ENCODE measurements around the gene ACSF2.

- no peak; the same call in 1 of the 2 replicates for TF ChIP-seq POLR2A (IDR thresholded peaks at IDR 0.05; ENCODE audit: low read depth, low read length)
- no peak; the same call in 1 of the 2 replicates for TF ChIP-seq POLR2AphosphoS5 (IDR thresholded peaks at IDR 0.05; ENCODE audit: low read depth, low read length)
- no peak for TF ChIP-seq TAF1 (IDR thresholded peaks at IDR 0.05; ENCODE audit: borderline replicate concordance, low read depth, low read length)
These were observed 44.7 kb upstream of the ACSF2 start for GRCh38 chr17:50381260-50381815.

All from GM12892 (cell line).